NCI-H1436 treated with DMSO at 0.1 percent for 48 hours (cell line): Measurements from ENCODE around the gene ADGRG3.

ENCODE experiments used
- DNase-seq: peaks from one replicate; lab custom pipeline; 2025; lab: John Stamatoyannopoulos, UW

Gene ADGRG3

DNA sequence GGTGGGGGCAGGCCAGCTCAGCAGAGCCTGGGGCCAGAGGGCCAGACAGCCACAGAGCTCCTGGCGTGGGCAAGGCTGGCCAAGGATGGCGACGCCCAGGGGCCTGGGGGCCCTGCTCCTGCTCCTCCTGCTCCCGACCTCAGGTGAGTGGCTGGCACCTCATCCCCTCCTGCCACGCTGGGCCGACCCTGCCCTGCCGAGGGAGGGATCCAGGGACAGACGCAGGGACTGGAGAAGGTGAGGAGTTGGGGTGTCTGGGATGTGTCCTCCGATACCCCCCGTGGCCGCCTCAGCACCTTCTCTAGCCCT lies at the start of gene ADGRG3:
ADGRG3 (plus strand) TSS at position 44 of the 309 bp plus-strand sequence; CDS start at position 86, 42 bp downstream.
- no peak for DNase-seq

DNA sequence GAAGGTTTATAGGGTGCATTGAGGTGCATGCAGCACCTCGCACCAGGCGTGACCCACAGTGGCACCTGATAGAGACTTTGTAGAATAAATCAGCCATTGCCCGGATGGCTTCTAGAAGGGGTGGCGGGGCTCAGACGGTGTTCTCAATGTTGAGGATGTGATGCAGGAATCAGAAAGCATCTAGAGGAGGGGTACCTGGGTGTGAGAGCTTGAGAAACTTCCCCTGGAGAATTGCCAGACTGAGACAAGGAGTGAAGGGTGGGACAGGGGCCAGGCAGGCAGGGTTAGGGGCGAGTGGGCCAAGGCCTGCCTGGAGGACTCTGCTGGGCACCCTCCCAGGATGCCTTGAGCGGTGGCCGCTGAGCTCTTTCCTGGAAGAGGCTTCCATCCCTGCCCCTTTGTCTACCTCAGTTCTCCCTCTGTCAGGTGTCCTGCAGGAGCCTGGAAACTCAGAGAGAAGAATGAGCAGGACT lies 48.9 kb upstream of the ADGRG3 start:
- no peak for DNase-seq

GRCh38 chr16:57619606-57620334 lies 48.3 kb upstream of the ADGRG3 start:
- DNase-seq, result no peak

- no peak for DNase-seq
Measured at GRCh38 chr16:57620335-57621231, 47.5 kb upstream of the ADGRG3 start.

DNA sequence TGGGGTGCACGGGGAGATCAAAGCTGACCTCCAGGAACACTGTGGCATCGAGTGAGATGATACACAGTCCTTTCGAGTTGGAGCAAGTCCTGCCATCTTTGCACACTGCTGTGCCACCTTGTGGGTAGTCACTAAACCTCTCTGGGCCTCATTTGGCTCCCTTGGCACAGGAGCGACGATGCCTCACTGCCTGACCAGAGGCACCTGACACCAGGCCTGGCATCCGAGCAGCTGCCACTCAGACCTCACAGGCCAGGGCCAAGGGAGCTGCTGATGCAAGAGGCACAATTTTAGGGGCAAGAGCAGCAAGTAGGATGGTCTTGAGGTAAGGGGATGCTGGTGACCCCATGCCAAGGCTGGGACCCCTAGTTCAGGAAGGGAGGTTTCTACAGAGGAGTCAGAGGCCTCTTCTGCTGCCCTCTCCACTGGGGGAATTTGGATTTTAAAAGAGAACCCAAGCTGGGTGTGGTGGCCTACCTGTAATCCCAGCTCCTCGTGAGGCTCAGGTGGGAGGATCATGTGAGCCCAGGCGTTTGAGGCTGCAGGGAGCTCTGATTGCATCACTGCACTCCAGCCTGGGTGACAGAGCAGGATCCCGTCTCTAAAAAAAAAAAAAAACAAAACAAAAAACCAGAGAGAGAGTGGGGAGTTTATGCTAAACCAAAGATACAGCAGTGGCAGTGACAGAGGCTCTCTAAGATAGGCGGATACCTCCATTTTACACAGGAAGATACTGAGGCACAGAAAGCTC lies 46.4 kb upstream of the ADGRG3 start:
- DNase-seq, result no peak

GRCh38 chr16:57622361-57623250 lies 45.5 kb upstream of the ADGRG3 start:
- no peak for DNase-seq

- DNase-seq, result no peak
Measured at GRCh38 chr16:57623251-57624043, 44.7 kb upstream of the ADGRG3 start.

- no peak for DNase-seq
Measured at GRCh38 chr16:57624044-57624688, 43.9 kb upstream of the ADGRG3 start.

DNA sequence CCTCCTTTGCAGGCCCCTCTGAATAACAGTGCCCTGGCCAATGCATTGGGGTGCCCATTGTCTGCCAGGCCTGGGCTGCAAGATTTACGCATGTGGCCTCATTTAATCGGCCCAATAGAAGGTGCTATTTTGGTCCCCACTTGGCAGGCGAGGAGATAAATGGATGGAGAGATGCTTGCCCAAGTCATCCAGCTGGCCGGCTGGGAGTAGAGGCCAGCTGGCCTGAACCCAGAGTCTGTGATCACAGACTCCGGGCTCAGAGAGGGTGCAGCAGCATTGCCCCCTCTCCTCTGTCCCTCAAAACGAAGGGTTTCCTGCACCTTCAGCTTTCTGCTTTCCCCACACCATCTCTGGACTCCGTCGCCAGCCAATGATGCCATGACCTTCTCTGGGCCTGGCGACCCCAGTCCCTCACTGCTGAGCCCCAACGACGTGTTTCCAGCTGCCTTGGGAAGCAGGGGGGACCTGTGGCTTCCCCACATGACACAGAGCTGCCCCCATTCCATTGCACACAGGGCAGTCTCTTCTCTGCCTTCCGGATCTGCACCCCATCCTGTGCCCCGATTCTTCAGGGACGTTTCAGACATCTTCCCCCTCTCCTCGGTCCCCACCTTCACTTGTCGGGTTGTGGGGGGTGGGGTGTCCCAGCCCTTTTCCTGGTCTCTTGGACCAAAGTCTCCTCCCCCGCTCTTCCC lies 43.2 kb upstream of the ADGRG3 start:
- DNase-seq, result no peak

- DNase-seq, result no peak
Measured at GRCh38 chr16:57626420-57627170, 41.5 kb upstream of the ADGRG3 start.

DNA sequence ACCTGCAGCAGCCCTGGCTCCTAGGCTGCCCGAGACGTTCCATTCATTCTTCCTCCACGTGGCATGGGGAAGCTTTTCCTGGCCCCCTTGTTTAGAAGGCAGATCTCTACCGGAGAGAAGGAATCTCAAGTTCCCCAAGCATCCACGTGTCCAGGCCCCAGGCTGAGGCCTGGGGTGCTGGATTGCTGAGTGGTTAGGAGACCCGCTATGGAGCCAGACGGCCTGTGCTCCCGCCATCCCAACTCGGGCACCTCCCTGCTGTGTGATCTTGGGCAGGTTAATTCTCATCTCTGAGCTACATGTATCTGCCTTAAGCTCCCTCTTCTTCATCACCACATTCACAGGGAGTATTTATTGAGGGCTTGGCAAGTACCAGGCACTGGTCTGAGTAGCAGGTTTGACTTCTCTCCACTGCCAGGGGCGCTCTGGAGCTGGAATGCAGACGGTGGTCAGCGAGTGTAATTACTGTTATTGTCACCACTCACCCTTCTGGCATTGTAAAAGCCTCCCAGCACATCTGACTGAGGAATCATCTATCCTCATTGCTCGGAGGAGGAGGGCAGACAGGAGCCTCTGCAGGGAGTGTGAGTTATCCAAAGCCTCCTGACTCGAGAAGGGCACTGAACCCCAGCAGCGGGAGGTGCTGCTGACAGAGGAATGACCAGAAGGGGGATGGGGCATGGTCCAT lies 40.8 kb upstream of the ADGRG3 start:
- no peak for DNase-seq

DNA sequence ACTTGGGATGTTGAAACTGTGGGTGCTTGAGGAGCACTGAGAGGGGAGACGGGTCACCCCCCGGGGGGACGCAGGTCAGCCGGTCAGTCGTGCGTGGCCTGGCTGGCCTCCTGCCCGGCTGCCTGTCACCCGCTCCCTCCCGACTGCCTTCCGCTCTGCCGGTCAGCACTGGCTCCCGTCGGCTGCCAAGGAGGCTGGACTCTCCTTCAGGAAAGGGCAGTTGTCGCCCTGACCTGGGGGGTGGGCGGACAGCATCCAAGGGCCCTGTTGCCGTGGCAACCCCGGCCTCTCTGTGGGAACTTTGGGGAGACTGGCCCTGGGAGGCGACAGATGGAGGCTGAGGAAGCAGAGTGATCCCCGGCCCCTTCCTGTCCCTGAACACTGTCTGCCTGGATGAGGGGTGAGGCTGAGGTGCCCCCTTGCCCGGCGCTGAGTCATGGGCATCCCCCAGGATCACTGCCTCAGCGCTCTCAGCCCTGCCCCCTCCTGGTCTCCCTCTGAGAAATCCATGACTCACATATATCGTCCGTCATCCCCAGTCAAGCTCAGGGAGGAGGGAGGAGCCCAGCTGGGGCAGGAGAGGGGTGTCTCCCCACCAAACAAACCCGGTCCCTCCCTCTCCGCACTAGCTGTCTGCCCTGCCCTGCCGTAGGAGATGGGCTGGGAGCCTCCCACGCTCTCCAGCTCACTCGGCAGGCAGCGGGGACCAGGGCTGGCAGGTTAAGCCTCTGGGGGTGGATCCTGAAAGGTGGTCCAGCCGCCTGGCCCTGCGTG lies 39.9 kb upstream of the ADGRG3 start, which contains the start of gene ADGRG1:
ADGRG1 (plus strand) TSS at position 623 of the 774 bp plus-strand sequence. CDS start 21,658 bp downstream, outside the sequence.
- DNase-seq, result no peak

DNA sequence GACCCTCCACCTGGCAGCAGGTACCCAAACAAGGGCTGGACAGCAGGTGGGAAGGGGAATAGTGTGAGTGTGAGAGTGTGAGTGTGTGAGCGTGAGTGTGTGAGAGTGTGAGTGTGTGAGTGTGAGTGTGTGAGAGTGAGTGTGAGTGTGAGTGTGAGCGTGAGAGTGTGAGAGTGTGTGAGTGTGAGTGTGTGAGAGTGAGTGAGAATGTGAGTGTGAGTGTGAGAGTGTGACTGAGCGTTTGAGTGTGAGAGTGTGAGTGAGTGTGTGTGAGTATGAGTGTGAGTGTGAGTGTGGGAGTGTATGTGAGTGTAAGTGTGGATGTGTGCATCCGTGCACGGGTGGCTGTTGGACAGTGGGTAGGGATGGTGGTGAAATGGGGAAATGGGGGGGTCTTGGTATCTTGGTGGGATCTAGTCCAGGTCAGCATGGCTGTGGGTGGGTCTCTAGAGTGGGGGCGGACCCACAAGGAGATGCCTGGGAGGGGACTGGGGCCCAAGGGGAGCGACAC lies 39.3 kb upstream of the ADGRG3 start:
- no peak for DNase-seq

DNA sequence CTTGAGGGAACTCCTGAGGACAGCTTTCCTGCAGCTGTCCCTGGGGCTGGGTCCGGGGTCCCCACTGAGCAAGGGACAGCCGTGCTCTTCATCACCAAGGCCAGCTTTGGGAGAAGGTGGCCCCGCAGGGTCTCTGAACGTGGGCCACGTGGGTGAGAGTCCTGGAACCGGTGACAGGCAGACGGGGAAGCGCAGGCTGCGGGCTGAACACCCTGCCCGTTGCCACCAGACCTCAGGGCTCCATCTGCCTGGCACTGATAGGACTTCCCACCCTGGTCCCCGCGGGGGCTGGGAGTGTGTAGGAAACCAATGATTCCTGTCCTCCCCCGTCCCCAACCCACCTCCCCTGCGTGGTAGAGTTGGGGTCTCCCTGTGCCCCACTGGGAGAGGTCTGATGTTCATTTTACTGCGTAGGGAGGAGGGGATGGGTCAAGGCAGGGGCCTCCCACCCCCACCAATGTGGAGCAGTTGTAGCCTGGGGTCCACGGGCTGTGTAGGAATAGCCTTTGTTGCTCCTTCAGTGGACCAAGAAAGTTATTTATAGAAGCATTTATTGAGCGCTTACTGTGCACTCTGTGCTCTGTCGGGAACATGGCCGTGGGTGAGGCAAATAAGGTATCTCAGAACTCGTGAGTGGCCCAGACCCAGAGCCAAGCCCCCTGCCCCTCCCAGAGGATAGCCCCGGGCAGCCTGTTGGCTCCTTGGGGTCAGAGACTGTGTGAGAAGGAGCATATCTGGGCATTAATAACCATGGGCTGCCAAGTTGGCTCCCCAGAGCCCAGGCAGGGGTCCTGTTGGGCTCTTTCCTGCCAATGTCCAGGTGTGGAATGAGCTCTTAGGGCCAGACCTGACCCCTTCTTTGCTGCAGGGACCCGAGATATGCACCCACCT lies 38.3 kb upstream of the ADGRG3 start:
- DNase-seq, result no peak

DNA sequence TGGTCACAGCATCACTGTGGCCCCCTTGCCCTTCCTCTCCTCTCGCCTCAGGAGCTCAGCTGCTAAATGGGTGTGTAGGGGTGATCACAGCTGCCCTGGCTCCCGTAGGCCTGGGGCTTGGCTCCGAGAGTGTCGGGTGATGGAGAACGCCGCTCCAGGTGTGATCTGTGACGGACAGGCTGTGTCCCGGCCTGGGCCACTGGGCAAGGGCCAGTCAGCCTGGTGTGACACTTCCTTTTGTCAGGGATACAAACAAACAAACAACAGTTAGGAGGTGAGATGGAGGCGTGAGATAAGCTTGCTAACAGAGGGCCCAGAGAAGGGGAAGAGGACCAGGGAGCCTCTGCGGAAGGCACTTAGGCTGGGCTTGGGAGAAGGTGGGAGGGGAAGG lies 37.7 kb upstream of the ADGRG3 start:
- no peak for DNase-seq
